ENCODE results near the gene PRKN. TPM values are rescaled to one million over a fixed set of nuclear protein-coding genes. Genes with fewer than 3 reads are reported as not detected.

Gene PRKN
- total RNA-seq, 1 experiment from 2014 or later, result 2.0 TPM

- no peaks in the 10 kb centered on the region; a peak in 1 of 7 replicates for H3K36me3 Mint-ChIP-seq (ENCODE audit: insufficient read depth in 1 of 3, low read depth in 3 of 3)
- Histone ChIP-seq H3K4ac (ENCODE audit: low read depth, low read length) (no peak overlapping the region), H4K91ac (ENCODE audit: insufficient read length, low read depth, low read length) (no peak overlapping the region), H3K79me2 (ENCODE audit: insufficient read depth, low read length) (no peaks in the 10 kb centered on the region), H3K18ac (ENCODE audit: insufficient read length, low read depth, low read length) (no peak overlapping the region), H2AFZ (ENCODE audit: low read length) (no peak overlapping the region), H2BK120ac (ENCODE audit: low read depth, low read length, poor library complexity, severe bottlenecking) (no peak overlapping the region), H3K14ac (ENCODE audit: insufficient read depth, low read length) (no peak overlapping the region), H3K9me3 (ENCODE audit: control insufficient read depth, low read depth, low read length) (no peaks in the 10 kb centered on the region), H4K5ac (ENCODE audit: insufficient read length, low read depth, low read length) (no peak overlapping the region), H3K23me2 (ENCODE audit: insufficient read length, low read depth, low read length, poor library complexity, severe bottlenecking) (no peaks in the 10 kb centered on the region), H2BK15ac (ENCODE audit: low read depth, low read length) (no peak overlapping the region), H4K8ac (replicated peaks; ENCODE audit: insufficient read length, low read depth, low read length) (no peak overlapping the region), H3K27ac (ENCODE audit: insufficient read length, low read depth, low read length) (no peak overlapping the region), H4K20me1 (ENCODE audit: control insufficient read depth, insufficient read depth, insufficient read length) (no peaks in the 10 kb centered on the region), H3K4me2 (ENCODE audit: insufficient read depth, insufficient read length, low read length) (no peak overlapping the region), H3T11ph (ENCODE audit: low read length) (no peak overlapping the region), H2BK20ac (ENCODE audit: low read depth, low read length, poor library complexity, severe bottlenecking) (no peak overlapping the region), H3K56ac (ENCODE audit: insufficient read length, low read depth, low read length) (no peak overlapping the region), H3K79me1 (ENCODE audit: insufficient read depth, low read depth, low read length, poor library complexity, severe bottlenecking) (no peaks in the 10 kb centered on the region), H2BK12ac (ENCODE audit: insufficient read length, low read depth, low read length) (no peak overlapping the region), H3K27me3 (ENCODE audit: insufficient read depth, low read length) (no peaks in the 10 kb centered on the region), H3K23ac (ENCODE audit: insufficient read length, low read depth, low read length) (no peak overlapping the region), H3K9ac (ENCODE audit: extremely low read depth, insufficient read length, low read length) (no peak overlapping the region), H2BK5ac (ENCODE audit: insufficient read length, low read length) (no peak overlapping the region), H3K4me1 (ENCODE audit: insufficient read depth, low read length) (no peaks in the 10 kb centered on the region), H2AK5ac (ENCODE audit: insufficient read length, low read length) (no peak overlapping the region)
- no peak overlapping the region for H3K4me3 Mint-ChIP-seq
- H3K27me3 Mint-ChIP-seq (ENCODE audit: low read depth), result no peaks in the 10 kb centered on the region; the same call in 1 of the 2 replicates
- no peak overlapping the region for H3K27ac Mint-ChIP-seq
- WGBS (ENCODE audit: extremely low coverage, insufficient read length, low lambda C conversion rate), result no CpG with 5 or more reads among the region's 6 CpGs
- no peak for TF ChIP-seq CTCF (conservative IDR thresholded peaks at IDR 0.05)
- no peaks in the 10 kb centered on the region for H3K4me1 Mint-ChIP-seq
- H3K9me3 Mint-ChIP-seq, result no peaks in the 10 kb centered on the region
- DNase-seq, result no peak
Measured at GRCh38 chr6:161918109-161918531, 809.4 kb downstream of the PRKN start.
